PC-3 (cell line): ENCODE results near the gene S100Z.
"Not testable (repeated sequence)": the region's sequence is repeated elsewhere in the genome, so short reads cannot be mapped to it uniquely, and the experiment has no call there.

Source experiments
- EZH2 ChIP-seq: fragments of 300-600 bp; sonication (generic); IDR thresholded peaks from one replicate; pipeline ENCODE4 v1.6.1; 2017; ENCODE audit warnings: antibody characterized with exemption, mild to moderate bottlenecking, low read length; ENCODE audit not compliant: unreplicated experiment
- EZH2phosphoT487 ChIP-seq: fragments of 300-600 bp; sonication (generic); IDR thresholded peaks from 2 replicates; pipeline ENCODE4 v1.6.1; 2018; ENCODE audit warnings: mild to moderate bottlenecking, antibody characterized with exemption, low read length, borderline replicate concordance

GRCh38 chr5:76826416-76826815, 23.4 kb upstream of the S100Z start:
- TF ChIP-seq EZH2phosphoT487, EZH2: not testable (repeated sequence)
